ENCODE measurements around the gene MYH2. TPM values are rescaled to one million over a fixed set of nuclear protein-coding genes. Genes with fewer than 3 reads are reported as not detected.
"Not testable (repeated sequence)": the region's sequence is repeated elsewhere in the genome, so short reads cannot be mapped to it uniquely, and the experiment has no call there.

MYH2 gene
- not detected for total RNA-seq
- long read RNA-seq = 0 reads

DNA sequence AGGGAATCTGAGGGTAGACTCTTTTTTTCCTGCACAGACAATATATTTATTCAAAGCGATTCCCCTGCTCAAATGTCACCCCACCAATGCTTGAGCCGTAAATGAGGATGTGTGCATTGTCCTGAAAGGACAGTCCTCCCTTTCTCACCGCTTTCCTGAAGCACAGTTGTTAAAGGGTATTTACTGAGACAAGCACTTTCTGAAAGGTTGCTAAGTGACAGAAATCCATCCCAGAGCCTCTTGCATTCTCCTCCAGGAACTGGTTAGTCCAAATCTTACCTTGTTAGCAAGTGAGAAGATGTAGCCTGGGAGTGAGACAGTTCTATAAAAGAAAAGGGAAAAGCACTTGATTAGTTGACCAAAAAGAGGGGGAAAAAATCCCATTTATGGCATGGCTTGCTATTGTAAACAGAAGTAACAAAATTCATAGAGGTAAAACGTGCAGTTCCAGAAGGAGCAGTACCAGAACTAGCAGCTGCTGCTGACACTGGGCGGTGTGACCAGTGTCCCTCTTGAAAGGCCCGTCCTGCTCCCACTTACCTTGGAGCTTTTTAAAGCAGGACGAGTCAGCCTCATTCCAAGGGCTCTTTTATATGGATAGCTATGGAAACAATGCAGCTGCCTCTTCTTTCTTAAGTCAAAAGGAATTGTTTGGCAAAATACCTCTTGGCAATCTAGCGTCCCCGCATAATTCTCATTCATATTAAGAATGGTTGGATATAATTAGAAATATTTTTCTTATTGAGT is at the start of gene MYH2:
MYH2 (minus strand) TSS at position 563 of the 747 bp plus-strand sequence. CDS start 1,738 bp downstream, outside the sequence.
- intact Hi-C loops (cut with DNase I) = no loop called here
- DNase-seq (no peak), ATAC-seq (no peak)

DNA sequence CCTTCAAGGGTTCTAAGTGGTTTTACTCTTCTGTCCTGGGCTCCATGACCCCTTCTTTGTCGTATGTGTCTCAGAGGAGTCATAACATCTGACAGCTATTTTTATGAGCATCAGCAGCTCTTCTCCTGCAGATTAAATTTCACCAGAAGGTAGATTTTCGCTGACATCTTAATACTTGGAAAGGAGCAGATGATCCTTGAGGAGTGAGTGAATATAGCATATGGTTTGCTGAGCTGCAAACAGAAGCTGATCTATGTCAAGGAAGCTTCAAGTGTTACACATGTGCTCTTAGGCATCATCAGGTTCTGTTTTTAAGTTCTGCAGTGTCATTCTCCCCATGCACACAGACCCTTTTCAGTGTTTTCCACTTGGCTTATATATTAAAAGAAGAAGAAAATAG is 49.2 kb upstream of the MYH2 start:
- ATAC-seq (no peak), DNase-seq (no peak)
- intact Hi-C loops (cut with DNase I) = no loop called here

- intact Hi-C loops (cut with DNase I) = no loop called here
- ATAC-seq (no peak), DNase-seq (no peak)
Observed at GRCh38 chr17:10589553-10590145, 40.2 kb upstream of the MYH2 start.

- ATAC-seq (no peak), DNase-seq (no peak)
- intact Hi-C loops (cut with DNase I) = no loop called here
Observed at GRCh38 chr17:10585529-10585928, 36.1 kb upstream of the MYH2 start.

DNA sequence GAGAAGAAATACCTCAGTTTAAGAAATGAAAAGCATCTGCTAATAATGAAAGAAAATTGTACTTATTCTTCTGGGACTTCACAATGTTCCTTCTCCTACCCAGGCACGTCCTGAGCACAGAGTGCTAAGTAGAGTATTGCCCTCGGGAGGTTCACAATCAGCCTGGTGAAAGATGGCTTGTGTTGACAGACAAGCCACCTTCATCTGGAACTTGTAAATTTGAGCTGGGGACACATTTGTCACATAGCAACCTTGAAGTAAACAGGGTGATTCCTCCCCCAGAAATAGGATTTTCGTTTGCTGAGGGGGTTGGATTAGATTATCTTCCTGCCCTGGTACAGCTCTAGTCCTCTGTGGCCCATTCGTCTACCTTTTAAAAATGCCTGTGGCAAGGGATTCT is 34.4 kb upstream of the MYH2 start:
- no peak for ATAC-seq
- intact Hi-C loops (cut with DNase I) = no loop called here
- DNase-seq = no peak

DNA sequence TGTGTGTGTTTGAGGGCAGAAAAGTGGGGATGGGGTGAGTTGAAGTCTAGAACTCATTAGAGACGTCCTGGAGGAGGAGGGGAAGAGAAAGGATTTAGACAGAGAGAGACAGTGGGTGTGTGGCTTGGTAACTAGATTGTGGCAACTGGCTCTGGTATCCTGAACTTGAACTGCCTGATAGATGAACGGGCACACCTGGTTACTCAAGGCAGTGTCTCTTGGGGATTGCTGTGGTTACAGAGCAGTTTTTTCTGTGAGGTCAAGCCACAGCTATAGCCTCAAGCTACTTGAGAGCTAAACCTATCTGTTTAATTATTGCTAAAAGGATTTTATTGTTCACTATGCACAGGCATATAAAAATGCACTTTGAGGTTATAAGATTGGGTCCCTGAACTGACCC is 29.8 kb upstream of the MYH2 start:
- no peak for DNase-seq
- no peak for ATAC-seq
- intact Hi-C loops (cut with DNase I) = no loop called here

DNA sequence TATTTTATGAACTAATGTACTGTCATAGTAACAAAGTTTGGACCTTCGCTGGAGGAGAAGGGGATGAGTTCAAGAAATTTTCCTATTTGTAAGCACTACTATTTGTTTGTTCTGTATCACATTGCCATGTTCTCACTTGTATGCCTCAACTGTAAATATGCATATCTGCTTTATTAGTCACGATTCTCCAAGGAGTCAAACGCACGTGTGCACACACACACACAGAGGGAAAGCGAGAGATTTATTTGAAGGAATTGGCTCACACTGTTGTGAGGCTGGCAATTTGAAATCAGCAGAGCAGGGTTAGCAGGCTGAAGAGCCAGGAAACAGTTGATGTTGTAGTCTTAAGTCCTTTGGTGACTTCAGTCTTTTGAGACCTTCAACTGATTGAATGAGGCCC is 24.9 kb upstream of the MYH2 start:
- intact Hi-C loops (cut with DNase I) = no loop called here
- DNase-seq (no peak), ATAC-seq (no peak)

DNA sequence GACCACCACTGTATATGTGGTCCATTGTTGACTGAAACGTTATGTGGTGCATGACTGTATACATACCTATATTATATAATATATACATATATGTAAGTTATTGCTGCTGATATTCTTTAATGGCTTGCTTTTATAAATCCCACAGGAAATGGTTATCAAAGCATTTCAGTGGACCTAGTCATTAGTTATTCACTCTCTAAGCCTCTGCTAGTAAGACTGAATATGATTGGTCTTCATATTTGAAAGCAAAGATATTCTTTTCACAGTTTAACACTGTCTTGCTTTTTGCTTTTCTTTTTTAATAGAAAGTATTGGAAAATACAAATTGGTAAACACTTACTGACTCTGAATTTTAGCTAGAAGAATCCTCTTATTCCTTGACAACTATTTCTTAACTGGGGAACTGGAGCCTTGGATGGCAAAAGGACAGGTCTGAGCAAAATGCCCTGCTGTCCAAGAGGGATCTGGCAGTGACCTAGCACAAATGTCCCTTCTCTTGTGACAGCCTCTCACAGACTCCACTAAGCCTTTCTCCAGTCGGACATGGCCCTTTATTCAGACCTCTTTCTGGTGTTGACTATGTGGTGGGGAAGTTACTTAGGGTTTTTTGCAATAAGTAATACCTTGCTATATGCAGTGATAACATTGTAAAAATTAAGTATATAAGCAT is 14.7 kb upstream of the MYH2 start:
- DNase-seq (no peak), ATAC-seq (no peak)
- intact Hi-C loops (cut with DNase I) = no loop called here

- ATAC-seq = no peak
- DNase-seq = no peak
- intact Hi-C loops (cut with DNase I) = no loop called here
Observed at GRCh38 chr17:10558049-10558448, 8.6 kb upstream of the MYH2 start.

GRCh38 chr17:10557422-10557821 is 8.0 kb upstream of the MYH2 start:
- no peak for DNase-seq
- peak; percentile 59 for ATAC-seq

DNA sequence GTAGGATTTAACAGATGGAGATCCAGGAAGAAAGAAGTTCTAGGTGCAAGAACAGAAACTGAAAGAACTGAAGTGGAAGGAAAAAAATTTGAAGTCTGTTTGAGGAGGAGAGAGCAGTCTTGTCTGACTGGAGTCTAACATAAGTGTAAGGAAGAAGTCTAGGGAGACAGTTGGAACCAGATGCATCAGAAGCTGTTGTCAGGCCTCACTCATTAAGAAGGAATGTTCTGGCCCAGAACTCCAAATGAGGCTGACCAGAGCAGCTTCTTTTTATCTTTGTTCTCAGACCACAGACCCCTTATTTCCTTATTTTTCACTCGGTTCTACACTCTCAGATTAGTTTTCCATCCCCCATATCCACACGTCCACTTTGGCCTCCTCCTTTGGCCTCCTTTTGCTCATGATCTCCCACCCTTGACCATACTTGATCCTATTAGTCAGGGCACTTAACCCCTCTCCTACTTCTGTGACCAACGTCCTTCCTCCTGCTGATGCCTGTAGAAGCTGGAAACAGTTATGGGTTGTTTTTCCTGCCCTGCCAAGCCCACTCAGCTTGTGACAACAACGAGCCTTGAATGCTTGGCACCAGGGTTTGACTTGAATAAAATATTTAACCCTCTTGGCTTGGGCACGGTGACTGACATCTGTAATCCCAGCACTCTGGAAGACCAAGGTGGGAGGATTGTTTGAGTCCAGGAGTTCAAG is 7.0 kb upstream of the MYH2 start:
- ATAC-seq = peak in 1 of 2 donors; percentile 29
- DNase-seq = no peak
- intact Hi-C loops (cut with DNase I) = no loop called here

More at GRCh38 chr17:10557422-10557821, 8.0 kb upstream of the MYH2 start:
- intact Hi-C loops (cut with DNase I) = no loop called here

DNA sequence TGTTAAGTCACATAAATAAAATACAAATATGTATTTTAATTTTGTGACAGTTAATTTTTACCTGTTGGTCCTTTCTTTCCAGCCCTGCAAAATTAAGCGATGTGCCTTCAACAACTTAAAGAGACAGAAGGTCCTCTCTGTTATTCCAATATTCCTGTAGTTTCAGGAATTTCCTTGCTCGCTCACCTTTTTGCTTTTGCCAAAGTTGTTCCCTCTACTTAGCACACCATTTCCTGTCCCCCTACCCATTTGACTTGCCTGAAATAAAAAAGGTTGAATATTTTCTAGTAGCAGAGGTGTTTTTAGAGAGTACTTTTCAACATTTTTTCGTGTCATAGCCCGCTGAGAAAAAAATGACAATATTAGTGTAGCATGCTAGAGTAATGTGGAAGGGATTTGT is 556 bp upstream of the MYH2 start:
- ATAC-seq = no peak
- intact Hi-C loops (cut with DNase I) = no loop called here
- no peak for DNase-seq

DNA sequence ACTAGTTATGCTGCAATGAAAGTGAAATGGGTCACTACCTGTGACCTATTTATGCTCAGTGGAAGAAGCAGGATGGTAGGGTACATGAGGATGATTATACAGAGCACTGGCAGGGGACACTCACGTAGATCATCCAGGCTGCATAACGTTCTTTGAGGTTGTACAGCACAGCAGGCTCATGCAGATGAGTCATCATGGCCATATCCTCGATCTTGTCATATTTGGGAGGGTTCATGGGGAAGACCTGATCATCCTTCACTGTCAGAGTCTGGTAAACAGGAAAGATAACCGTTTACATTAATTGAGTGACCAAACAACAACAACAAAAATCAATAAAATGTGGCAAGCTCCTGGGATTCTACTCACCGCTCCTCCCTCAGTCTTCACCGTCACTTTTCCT is 2.1 kb downstream of the MYH2 start:
- DNase-seq = no peak
- intact Hi-C loops (cut with DNase I) = no loop called here
- no peak for ATAC-seq

DNA sequence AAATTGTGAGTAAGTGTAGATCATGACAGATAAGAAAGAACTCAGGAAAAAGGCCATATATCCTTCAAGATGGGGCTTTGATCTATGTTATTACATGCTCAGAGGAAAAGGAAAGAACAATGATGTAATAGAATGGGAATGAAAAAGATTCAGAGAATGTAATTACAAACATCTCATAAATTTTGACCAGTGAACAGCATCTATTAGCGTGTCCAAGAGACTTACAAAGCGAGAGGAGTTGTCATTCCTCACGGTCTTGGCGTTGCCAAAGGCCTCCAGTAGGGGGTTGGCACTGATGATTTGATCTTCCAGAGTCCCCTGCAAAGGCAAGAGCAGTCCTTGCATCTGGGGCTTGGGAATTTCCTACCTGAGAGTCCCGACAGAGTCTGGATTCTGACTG is 6.0 kb downstream of the MYH2 start:
- ATAC-seq; intact Hi-C loops (cut with DNase I); DNase-seq: not testable (repeated sequence)

- DNase-seq; intact Hi-C loops (cut with DNase I); ATAC-seq: not testable (repeated sequence)
Observed at GRCh38 chr17:10541179-10541578, 8.3 kb downstream of the MYH2 start.

DNA sequence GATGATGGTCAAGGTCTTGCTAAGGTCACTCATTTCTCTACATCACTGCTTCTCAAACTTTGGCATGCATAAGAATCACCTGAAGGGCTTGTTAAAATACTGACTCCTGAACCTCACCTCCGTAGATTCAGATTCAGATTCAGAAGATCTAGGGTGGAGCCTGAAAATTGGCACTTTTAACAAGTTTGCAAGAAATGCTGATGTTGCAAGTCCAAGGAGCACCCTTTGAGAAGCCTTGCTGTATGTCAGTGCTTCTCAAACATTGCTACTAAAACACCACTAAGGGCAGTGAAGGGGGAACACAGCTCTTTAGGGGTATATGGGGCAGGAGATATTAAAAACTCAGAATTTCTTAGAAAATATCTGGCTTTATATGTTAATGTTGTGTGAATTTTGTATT is 17.4 kb downstream of the MYH2 start:
- DNase-seq = no peak
- no peak for ATAC-seq
- intact Hi-C loops (cut with DNase I) = no loop called here

DNA sequence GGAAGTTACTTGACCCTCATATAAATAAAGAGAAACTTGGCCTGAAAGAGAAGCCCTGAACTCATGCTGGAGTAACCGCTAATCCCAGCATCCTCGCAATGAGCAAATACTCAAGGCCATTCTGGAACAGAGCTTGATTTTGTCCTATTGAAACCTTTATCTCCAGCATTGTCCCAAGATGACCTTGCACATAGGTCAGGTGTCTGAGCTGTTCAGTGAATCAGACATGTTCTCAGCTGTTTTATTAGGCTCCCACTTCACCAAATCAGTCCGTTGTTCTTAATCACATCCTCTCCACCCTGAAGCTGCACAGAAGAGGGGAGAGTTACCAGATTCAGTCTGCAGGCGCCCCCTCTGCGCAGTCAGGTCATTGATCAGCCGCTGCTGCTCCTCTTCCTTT is 22.0 kb downstream of the MYH2 start:
- intact Hi-C loops (cut with DNase I) = loop anchor here in 1 of 2 donors (10.0 kb wide), 1 partner anchor 133 kb away; no protein-coding TSS in a partner anchor
- DNase-seq = no peak
- ATAC-seq = no peak

GRCh38 chr17:10526517-10526916 is 22.9 kb downstream of the MYH2 start:
- DNase-seq (no peak), ATAC-seq (no peak)
- intact Hi-C loops (cut with DNase I) = loop anchor here in 1 of 2 donors (10.0 kb wide), 1 partner anchor 132 kb away; no protein-coding TSS in a partner anchor

GRCh38 chr17:10523064-10523463 is 26.4 kb downstream of the MYH2 start:
- DNase-seq = no peak
- intact Hi-C loops (cut with DNase I) = loop anchor here in 1 of 2 donors (10.0 kb wide), 1 partner anchor 128 kb away; no protein-coding TSS in a partner anchor
- no peak for ATAC-seq

DNA sequence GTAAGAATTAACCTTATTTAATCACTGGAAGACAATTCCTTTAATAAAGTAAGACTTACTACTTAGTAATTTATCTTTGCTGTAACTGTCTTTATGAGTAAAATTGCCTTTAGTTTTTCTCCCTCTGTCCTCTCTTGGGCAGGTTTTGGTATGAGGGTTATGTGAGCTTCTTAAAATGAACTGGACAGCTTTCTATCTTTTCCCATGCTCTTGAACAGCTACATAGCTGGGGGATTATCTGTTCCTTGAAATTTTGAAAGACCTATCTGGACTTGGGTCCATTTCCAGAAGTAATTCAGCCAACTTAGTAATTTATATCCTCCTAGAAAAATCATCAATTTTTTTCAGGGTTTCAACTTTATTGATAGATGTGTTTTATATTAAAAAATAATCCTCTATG is 27.5 kb downstream of the MYH2 start:
- ATAC-seq (no peak), DNase-seq (no peak)
- intact Hi-C loops (cut with DNase I) = loop anchor here in 1 of 2 donors (10.0 kb wide), 1 partner anchor 127 kb away; no protein-coding TSS in a partner anchor
